ENCODE measurements around the gene LMLN. TPM values are rescaled to one million over a fixed set of nuclear protein-coding genes. Genes with fewer than 3 reads are reported as not detected.

LMLN gene
- total and polyA plus RNA-seq, 2 of the 13 experiments (the other 11 are each of a cell fraction or from before 2014, with no cell fraction given): 1.2 to 1.8 TPM

DNA sequence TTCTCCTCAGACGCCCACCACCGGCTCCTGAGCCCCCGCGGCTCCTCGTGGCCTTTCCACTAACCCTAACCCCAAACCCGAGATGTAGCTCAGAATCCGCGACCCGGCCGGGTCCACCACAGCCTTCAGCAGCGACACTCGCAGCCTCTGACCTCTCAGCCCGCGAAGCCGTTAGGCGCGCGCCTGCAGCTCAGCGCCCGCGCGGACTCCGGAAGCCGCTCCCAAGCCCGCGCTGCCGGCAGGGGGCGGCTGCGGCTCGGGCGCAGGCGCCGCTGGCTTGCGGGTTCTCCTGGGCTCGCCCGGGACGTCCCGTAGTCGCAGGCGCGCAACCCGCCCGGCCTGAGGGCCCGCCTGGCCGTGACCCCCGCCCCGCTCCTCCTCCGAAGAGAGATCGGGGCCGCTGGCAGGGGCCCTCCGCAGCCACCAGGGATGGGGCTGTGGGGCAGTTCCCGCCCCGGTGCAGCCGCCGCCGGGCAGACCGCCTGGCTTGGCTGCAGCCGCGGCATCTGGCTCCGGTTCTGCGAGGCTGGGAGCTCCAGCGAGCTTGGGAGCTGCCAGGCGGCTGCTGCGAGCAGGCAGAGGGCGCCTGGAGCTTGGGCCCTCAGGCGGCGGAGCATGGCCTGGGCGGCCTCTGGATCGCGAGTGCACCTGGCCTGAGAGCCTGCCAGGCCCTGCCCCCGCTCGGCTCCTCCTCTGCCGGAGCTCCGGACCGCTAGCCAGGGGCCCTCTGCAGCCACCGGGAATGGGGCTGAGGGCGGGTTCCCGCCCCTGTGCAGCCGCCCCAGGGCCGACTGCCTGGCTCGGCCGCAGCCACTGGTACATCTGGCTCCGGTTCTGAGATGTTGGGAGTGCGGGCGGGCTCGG lies 120.7 kb downstream of the LMLN start:
- no peaks in the 10 kb centered on the region for H3K36me3 ChIP-seq (replicated peaks in 1 of 2; ENCODE audit: control insufficient read depth in 1 of 2, insufficient read depth in 2 of 2, low read length in 2 of 2)
- POLR2A ChIA-PET: no interaction called here
- H2AFZ ChIP-seq (ENCODE audit: low read length): no peak overlapping the region
- no peaks in the 10 kb centered on the region for H3K9me3 ChIP-seq (ENCODE audit: low read length)
- intact Hi-C loops (cut with micrococcal nuclease; ENCODE audit: unreplicated experiment): no loop called here
- peaks cover 1 to 25% of the 10 kb centered on the region in 2 experiments; a peak in 4 of 5 replicates for H3K27me3 ChIP-seq (ENCODE audit: control insufficient read depth in 1 of 2, insufficient read depth in 2 of 2, low read length in 2 of 2)
- 1% methylated on average over 12 of the region's 86 CpGs for WGBS (ENCODE audit: low lambda C conversion rate)
- CTCF ChIA-PET (ENCODE audit: low intra/inter-chr PET ratio, low total read pairs): interaction anchor here (1.1 kb wide), 1 partner anchor 175 kb away, joined by 3 read pairs; no protein-coding TSS in a partner anchor
- peak overlapping the region; percentile 34 to 66 (median 47); a peak in 4 of 6 replicates for H3K4me3 ChIP-seq (replicated peaks in 1 of 3; ENCODE audit: insufficient read depth in 1 of 3, low read depth in 2 of 3, low read length in 3 of 3)
- no peaks in the 10 kb centered on the region for H3K79me2 ChIP-seq (ENCODE audit: insufficient read depth, low read length)
- peak overlapping the region; percentile 78 for H3K4me2 ChIP-seq (ENCODE audit: low read depth, low read length)
- H3K9ac ChIP-seq (ENCODE audit: insufficient read depth, low read depth, low read length): no peak overlapping the region
- H4K20me1 ChIP-seq (ENCODE audit: insufficient read depth, low read length): no peaks in the 10 kb centered on the region
- H3K27ac ChIP-seq (ENCODE audit: extremely low read length, insufficient read depth, low read length): no peak overlapping the region
- in situ Hi-C loops (cut with HindIII; ENCODE audit: extremely low pct_ligation_motif_present, low pct_unique_long_range_greater_than_20kb): no loop called here
- peak; percentile 97 for ATAC-seq
- H3K4me1 ChIP-seq (ENCODE audit: insufficient read depth, low read length): peaks cover 8% of the 10 kb centered on the region; the same call in 1 of the 2 replicates
- peak; percentile 18 for DNase-seq (ENCODE audit: low spot score)
- no peak for FAIRE-seq
- BruUV-seq (replicated peaks): no TSS peak
- TF ChIP-seq SP1 (IDR thresholded peaks at IDR 0.05) (no peak), SP1 (CRISPR knock-in tag; IDR thresholded peaks at IDR 0.05) (peak; percentile 19; the same call in 1 of the 2 replicates), BRCA1 (CRISPR knock-in tag; IDR thresholded peaks at IDR 0.05) (0 out of 2 replicates have a peak, but pooled peaks have one; percentile 21), ZFY (CRISPR knock-in tag; IDR thresholded peaks at IDR 0.05) (0 out of 2 replicates have a peak, but pooled peaks have one; percentile 28), TOPORS (CRISPR knock-in tag; IDR thresholded peaks at IDR 0.05) (peak; percentile 94; the same call in 1 of the 2 replicates), NR2C2 (CRISPR knock-in tag; IDR thresholded peaks at IDR 0.05; ENCODE audit: borderline replicate concordance) (peak; percentile 35; the same call in 1 of the 2 replicates), RBM39 (IDR thresholded peaks at IDR 0.05; ENCODE audit: low read depth, low read length, poor library complexity, severe bottlenecking) (peak; percentile 15), ZNF678 (CRISPR knock-in tag; IDR thresholded peaks at IDR 0.05) (no peak), SUZ12 (IDR thresholded peaks at IDR 0.05; ENCODE audit: low read depth, low read length) (no peak), JARID2 (CRISPR knock-in tag; IDR thresholded peaks at IDR 0.05; ENCODE audit: insufficient replicate concordance) (no peak)
- TF ChIP-seq, protein P1, sequence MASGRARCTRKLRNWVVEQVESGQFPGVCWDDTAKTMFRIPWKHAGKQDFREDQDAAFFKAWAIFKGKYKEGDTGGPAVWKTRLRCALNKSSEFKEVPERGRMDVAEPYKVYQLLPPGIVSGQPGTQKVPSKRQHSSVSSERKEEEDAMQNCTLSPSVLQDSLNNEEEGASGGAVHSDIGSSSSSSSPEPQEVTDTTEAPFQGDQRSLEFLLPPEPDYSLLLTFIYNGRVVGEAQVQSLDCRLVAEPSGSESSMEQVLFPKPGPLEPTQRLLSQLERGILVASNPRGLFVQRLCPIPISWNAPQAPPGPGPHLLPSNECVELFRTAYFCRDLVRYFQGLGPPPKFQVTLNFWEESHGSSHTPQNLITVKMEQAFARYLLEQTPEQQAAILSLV (CRISPR knock-in tag; IDR thresholded peaks at IDR 0.05; ENCODE audit: borderline replicate concordance): peak; percentile 80; the same call in 1 of the 2 replicates
- TF ChIP-seq, protein P2, sequence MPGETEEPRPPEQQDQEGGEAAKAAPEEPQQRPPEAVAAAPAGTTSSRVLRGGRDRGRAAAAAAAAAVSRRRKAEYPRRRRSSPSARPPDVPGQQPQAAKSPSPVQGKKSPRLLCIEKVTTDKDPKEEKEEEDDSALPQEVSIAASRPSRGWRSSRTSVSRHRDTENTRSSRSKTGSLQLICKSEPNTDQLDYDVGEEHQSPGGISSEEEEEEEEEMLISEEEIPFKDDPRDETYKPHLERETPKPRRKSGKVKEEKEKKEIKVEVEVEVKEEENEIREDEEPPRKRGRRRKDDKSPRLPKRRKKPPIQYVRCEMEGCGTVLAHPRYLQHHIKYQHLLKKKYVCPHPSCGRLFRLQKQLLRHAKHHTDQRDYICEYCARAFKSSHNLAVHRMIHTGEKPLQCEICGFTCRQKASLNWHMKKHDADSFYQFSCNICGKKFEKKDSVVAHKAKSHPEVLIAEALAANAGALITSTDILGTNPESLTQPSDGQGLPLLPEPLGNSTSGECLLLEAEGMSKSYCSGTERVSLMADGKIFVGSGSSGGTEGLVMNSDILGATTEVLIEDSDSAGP (CRISPR knock-in tag; IDR thresholded peaks at IDR 0.05; ENCODE audit: borderline replicate concordance): peak; percentile 32; the same call in 1 of the 2 replicates
- TF ChIP-seq, protein P3, sequence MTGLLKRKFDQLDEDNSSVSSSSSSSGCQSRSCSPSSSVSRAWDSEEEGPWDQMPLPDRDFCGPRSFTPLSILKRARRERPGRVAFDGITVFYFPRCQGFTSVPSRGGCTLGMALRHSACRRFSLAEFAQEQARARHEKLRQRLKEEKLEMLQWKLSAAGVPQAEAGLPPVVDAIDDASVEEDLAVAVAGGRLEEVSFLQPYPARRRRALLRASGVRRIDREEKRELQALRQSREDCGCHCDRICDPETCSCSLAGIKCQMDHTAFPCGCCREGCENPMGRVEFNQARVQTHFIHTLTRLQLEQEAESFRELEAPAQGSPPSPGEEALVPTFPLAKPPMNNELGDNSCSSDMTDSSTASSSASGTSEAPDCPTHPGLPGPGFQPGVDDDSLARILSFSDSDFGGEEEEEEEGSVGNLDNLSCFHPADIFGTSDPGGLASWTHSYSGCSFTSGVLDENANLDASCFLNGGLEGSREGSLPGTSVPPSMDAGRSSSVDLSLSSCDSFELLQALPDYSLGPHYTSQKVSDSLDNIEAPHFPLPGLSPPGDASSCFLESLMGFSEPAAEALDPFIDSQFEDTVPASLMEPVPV (CRISPR knock-in tag; IDR thresholded peaks at IDR 0.05): peak; percentile 17; the same call in 1 of the 2 replicates
- TF ChIP-seq, protein P4, sequence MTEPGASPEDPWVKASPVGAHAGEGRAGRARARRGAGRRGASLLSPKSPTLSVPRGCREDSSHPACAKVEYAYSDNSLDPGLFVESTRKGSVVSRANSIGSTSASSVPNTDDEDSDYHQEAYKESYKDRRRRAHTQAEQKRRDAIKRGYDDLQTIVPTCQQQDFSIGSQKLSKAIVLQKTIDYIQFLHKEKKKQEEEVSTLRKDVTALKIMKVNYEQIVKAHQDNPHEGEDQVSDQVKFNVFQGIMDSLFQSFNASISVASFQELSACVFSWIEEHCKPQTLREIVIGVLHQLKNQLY (CRISPR knock-in tag; IDR thresholded peaks at IDR 0.05): no peak
- TF ChIP-seq, protein P5, sequence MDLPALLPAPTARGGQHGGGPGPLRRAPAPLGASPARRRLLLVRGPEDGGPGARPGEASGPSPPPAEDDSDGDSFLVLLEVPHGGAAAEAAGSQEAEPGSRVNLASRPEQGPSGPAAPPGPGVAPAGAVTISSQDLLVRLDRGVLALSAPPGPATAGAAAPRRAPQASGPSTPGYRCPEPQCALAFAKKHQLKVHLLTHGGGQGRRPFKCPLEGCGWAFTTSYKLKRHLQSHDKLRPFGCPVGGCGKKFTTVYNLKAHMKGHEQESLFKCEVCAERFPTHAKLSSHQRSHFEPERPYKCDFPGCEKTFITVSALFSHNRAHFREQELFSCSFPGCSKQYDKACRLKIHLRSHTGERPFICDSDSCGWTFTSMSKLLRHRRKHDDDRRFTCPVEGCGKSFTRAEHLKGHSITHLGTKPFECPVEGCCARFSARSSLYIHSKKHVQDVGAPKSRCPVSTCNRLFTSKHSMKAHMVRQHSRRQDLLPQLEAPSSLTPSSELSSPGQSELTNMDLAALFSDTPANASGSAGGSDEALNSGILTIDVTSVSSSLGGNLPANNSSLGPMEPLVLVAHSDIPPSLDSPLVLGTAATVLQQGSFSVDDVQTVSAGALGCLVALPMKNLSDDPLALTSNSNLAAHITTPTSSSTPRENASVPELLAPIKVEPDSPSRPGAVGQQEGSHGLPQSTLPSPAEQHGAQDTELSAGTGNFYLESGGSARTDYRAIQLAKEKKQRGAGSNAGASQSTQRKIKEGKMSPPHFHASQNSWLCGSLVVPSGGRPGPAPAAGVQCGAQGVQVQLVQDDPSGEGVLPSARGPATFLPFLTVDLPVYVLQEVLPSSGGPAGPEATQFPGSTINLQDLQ (CRISPR knock-in tag; IDR thresholded peaks at IDR 0.05): 0 out of 2 replicates have a peak, but pooled peaks have one; percentile 42

All from HepG2 (cell line).